ENCODE data around the gene SMAD7.

GRCh38 chr18:48962252-48962993 is 11.7 kb upstream of the SMAD7 start:
- no peak for TF ChIP-seq CTCF (IDR thresholded peaks at IDR 0.05)
- TF ChIP-seq POLR2A (IDR thresholded peaks at IDR 0.05), result no peak
